CD14-positive monocyte (primary cell): ENCODE measurements around the gene PACSIN2. TPM values are rescaled to one million over a fixed set of nuclear protein-coding genes. Genes with fewer than 3 reads are reported as not detected.
A peak's percentile ranks its signal among the peaks of the same experiment; 100 is the strongest.

Experiments
- DNase-seq, 3 donors: peaks; one replicate each; pipeline ENCODE4 v3.0.0-alpha.2; 2011 to 2022
- H2AFZ ChIP-seq: 2 replicates; pipeline ENCODE4 v1.6.0; 2012; ENCODE audit warnings: mild to moderate bottlenecking, low read depth, low read length, inconsistent platforms; ENCODE audit not compliant: insufficient read depth, poor library complexity, severe bottlenecking
- H3K27ac ChIP-seq, 2 donors: 1 replicate in 1 of 2; 2 replicates in 1 of 2; pipeline ENCODE4 v1.5.1; 2012 to 2013; ENCODE audit warnings: low read length in 2 of 2, control low read depth in 1 of 2, inconsistent platforms in 1 of 2, low read depth in 1 of 2, mild to moderate bottlenecking in 1 of 2
- H3K27me3 ChIP-seq, 2 donors: one replicate each; pipeline versions ENCODE4 v1.6.0 to v1.6.1; 2011 to 2013; ENCODE audit warnings: low read length in 2 of 2; ENCODE audit not compliant: control insufficient read depth in 2 of 2, insufficient read depth in 2 of 2
- H3K36me3 ChIP-seq, 2 donors: replicated peaks in 1 of 2; 1 replicate in 1 of 2; 2 replicates in 1 of 2; pipeline versions ENCODE4 v1.5.1 to v1.6.1; 2012 to 2013; ENCODE audit warnings: low read length in 2 of 2, control low read depth in 1 of 2, inconsistent platforms in 1 of 2, mild to moderate bottlenecking in 1 of 2; ENCODE audit not compliant: insufficient read depth in 2 of 2, control insufficient read depth in 1 of 2
- H3K4me1 ChIP-seq, 2 donors: 1 replicate in 1 of 2; 2 replicates in 1 of 2; pipeline versions ENCODE4 v1.5.1 to v1.6.1; 2012 to 2013; ENCODE audit warnings: low read length in 2 of 2, control low read depth in 1 of 2, inconsistent platforms in 1 of 2, mild to moderate bottlenecking in 1 of 2, moderate library complexity in 1 of 2; ENCODE audit not compliant: insufficient read depth in 2 of 2, control insufficient read depth in 1 of 2
- H3K4me2 ChIP-seq: replicated peaks from 2 replicates; pipeline ENCODE3; 2012; ENCODE audit warnings: low read length, moderate library complexity, mild to moderate bottlenecking; ENCODE audit not compliant: poor library complexity, severe bottlenecking; ENCODE audit errors: extremely low read depth
- H3K4me3 ChIP-seq, 3 experiments: fragments of 200-600 bp in 1 of 3; sonication (generic) in 1 of 3; replicated peaks in 1 of 3; 1 replicate in 2 of 3; 2 replicates in 1 of 3; pipeline ENCODE4 v1.5.1; 2011 to 2013; ENCODE audit warnings: low read length in 3 of 3, mild to moderate bottlenecking in 3 of 3, control low read depth in 2 of 3, low read depth in 2 of 3, inconsistent platforms in 1 of 3, moderate library complexity in 1 of 3
- H3K79me2 ChIP-seq: 2 replicates; pipeline ENCODE4 v1.6.0; 2012; ENCODE audit warnings: mild to moderate bottlenecking, control low read depth, inconsistent platforms, low read length, moderate library complexity; ENCODE audit not compliant: insufficient read depth
- H3K9ac ChIP-seq: 2 replicates; pipeline ENCODE4 v1.6.0; 2017; ENCODE audit warnings: low read length, mild to moderate bottlenecking; ENCODE audit not compliant: insufficient read depth, poor library complexity, severe bottlenecking
- H3K9me3 ChIP-seq, 2 donors: replicated peaks in 1 of 2; 1 replicate in 1 of 2; 2 replicates in 1 of 2; pipeline versions ENCODE4 v1.5.1 to v1.6.1; 2012 to 2013; ENCODE audit warnings: low read length in 2 of 2, control low read depth in 1 of 2; ENCODE audit not compliant: control insufficient read depth in 1 of 2, insufficient read depth in 1 of 2
- H4K20me1 ChIP-seq: 2 replicates; pipeline ENCODE4 v1.6.0; 2012; ENCODE audit warnings: mild to moderate bottlenecking, low read length, control low read depth, moderate library complexity; ENCODE audit not compliant: insufficient read depth
- H3K27ac Mint-ChIP-seq, 7 donors: one replicate each; pipeline ENCODE4 v1.8.0; 2020; ENCODE audit warnings: mild to moderate bottlenecking in 7 of 7, mixed read lengths in 7 of 7, moderate library complexity in 6 of 7, inconsistent platforms in 2 of 7
- H3K27me3 Mint-ChIP-seq, 3 donors: one replicate each; pipeline ENCODE4 v1.8.0; 2021 to 2022; ENCODE audit warnings: low read depth in 3 of 3, mild to moderate bottlenecking in 3 of 3, mixed read lengths in 3 of 3, moderate library complexity in 3 of 3, inconsistent platforms in 1 of 3
- H3K36me3 Mint-ChIP-seq, 2 donors: one replicate each; pipeline ENCODE4 v1.8.0; 2020; ENCODE audit warnings: mixed read lengths in 2 of 2, inconsistent platforms in 1 of 2, mild to moderate bottlenecking in 1 of 2
- H3K4me1 Mint-ChIP-seq: one replicate; pipeline ENCODE4 v1.8.0; 2020; ENCODE audit warnings: mild to moderate bottlenecking, mixed read lengths
- H3K4me3 Mint-ChIP-seq, 2 donors: one replicate each; pipeline ENCODE4 v1.8.0; 2020; ENCODE audit warnings: mild to moderate bottlenecking in 2 of 2, mixed read lengths in 2 of 2, moderate library complexity in 1 of 2
- H3K9me3 Mint-ChIP-seq, 7 donors: one replicate each; pipeline ENCODE4 v1.8.0; 2020 to 2022; ENCODE audit warnings: mixed read lengths in 7 of 7, mild to moderate bottlenecking in 6 of 7, moderate library complexity in 6 of 7, inconsistent platforms in 2 of 7
- CTCF ChIP-seq: fragments of 200-600 bp; IDR thresholded peaks from one replicate; pipeline ENCODE4 v1.8.0; 2022; ENCODE audit warnings: antibody characterized with exemption, mild to moderate bottlenecking
- WGBS: methylation state at CpG from one replicate; pipeline ENCODE4 v1.1.5; 2013; ENCODE audit warnings: missing lambda C conversion rate; ENCODE audit not compliant: insufficient coverage; 5-methylcytosine and 5-hydroxymethylcytosine counted together
- intact Hi-C, 2 donors: fragments of 100-400 bp; cut with micrococcal nuclease; formaldehyde crosslinking; loops; one replicate each; pipeline versions ENCODE4 v1.15.0 to v1.15.1; 2023
- polyA plus RNA-seq, 3 donors: library from polyadenylated mRNA; depleted of rRNA in 1 of 3; unstranded in 2 of 3; stranded (reverse) in 1 of 3; fragments of 300-500 nt in 2 of 3; fragments of >200 nt in 1 of 3; fragmentation: Illumina TruSeq in 2 of 3; gene quantifications; 1 replicate in 2 of 3; 2 replicates in 1 of 3; pipeline ENCODE4 v1.2.3, GENCODE V29; 2012 to 2021

Gene PACSIN2
- polyA plus RNA-seq, 3 donors = 31.2 to 45.7 (median 40.2) TPM

DNA sequence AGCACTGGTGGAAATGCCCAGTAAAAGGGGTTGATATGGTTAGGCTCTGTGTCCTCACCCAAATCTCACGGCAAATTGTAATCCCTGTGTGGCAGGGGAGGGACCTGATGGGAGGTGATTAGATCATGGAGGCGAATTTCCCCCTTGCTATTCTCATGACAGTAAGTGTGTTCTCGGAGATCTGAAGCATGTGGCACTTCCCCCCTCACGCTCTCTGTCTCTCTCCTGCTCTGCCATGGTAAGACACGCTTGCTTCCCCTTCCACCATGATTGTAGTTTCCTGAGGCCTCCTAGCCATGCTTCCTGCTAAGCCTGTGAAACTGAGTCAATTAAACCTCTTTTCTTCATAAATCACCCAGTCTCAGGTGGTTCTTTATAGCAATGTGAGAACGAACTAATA is 37.4 kb downstream of the PACSIN2 start:
- no peaks in the 10 kb centered on the region for H3K27me3 ChIP-seq
- H3K36me3 ChIP-seq = no peaks in the 10 kb centered on the region
- H3K9me3 Mint-ChIP-seq = no peaks in the 10 kb centered on the region
- WGBS = 0% methylated on average over 2 of the region's 6 CpGs
- intact Hi-C loops = loop anchor here in 1 of 2 donors (5.0 kb wide), 2 partner anchors 35 to 85 kb away; no protein-coding TSS in a partner anchor
- TF ChIP-seq CTCF = no peak
- peaks cover 0 to 2% (median 0%) of the 10 kb centered on the region in 3 donors for H3K27me3 Mint-ChIP-seq
- H3K9me3 ChIP-seq = no peaks in the 10 kb centered on the region
- no peaks in the 10 kb centered on the region for H3K36me3 Mint-ChIP-seq
- peaks cover 43 to 49% of the 10 kb centered on the region in 2 donors for H3K4me1 ChIP-seq
- H3K27ac Mint-ChIP-seq = peak overlapping the region; percentile 61 to 86 (median 81)
- H3K4me1 Mint-ChIP-seq = peaks cover 49% of the 10 kb centered on the region
- peaks cover 75% of the 10 kb centered on the region for H4K20me1 ChIP-seq
- H3K4me3 Mint-ChIP-seq = peak overlapping the region in 1 of 2 donors; percentile 59
- peak; percentile 69 to 88 (median 77) for DNase-seq
- peak overlapping the region; percentile 50 for H3K4me2 ChIP-seq
- H3K4me3 ChIP-seq = peak overlapping the region in 1 of 3 experiments; percentile 23
- H3K79me2 ChIP-seq = peaks cover 68% of the 10 kb centered on the region
- peak overlapping the region in 1 of 2 donors; percentile 64 for H3K27ac ChIP-seq
- H2AFZ ChIP-seq = no peak overlapping the region
- H3K9ac ChIP-seq = no peak overlapping the region

DNA sequence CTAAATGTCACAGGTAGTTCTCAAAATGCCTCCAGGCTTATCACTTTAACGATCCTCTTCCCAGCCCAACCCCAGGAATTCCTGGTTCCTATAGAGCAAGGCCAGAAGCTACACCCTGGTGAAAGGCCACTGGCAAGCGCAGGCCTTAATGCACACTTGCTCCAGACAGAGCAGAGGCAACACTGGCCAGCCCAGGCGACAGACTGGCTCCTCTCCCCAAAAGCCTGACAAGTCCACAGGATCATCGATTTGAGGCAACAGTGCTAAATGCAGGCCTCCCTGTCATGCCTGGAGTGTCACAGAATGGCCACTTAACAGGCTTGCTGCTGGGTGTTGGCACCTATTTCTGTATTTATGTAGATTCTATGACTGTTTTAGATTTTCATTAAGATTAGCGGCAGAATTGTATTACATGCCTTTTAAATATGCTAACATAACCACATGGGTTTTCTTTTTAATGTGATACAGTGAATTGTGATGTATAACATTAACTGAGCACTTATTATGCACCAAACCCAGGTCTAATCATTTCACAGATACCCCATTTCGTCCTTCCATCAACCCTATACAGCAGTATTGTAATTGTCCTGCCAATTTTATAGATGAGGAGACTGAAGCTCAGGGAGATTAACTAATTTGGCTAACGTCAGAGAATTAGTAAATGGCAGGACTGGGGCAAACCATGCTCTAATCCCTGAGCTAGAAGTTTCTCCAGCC is 38.6 kb downstream of the PACSIN2 start:
- TF ChIP-seq CTCF = no peak

More for the DNA sequence above, 38.6 kb downstream of the PACSIN2 start:
- H3K4me3 ChIP-seq = no peak overlapping the region
- peak overlapping the region in 1 of 7 donors; percentile 48 for H3K27ac Mint-ChIP-seq
- peaks cover 0 to 2% (median 0%) of the 10 kb centered on the region in 3 donors for H3K27me3 Mint-ChIP-seq
- 69% methylated on average over 4 of the region's 7 CpGs for WGBS
- peaks cover 56% of the 10 kb centered on the region for H3K4me1 Mint-ChIP-seq
- H3K79me2 ChIP-seq = peaks cover 77% of the 10 kb centered on the region
- H3K4me2 ChIP-seq = no peak overlapping the region
- no peaks in the 10 kb centered on the region for H3K36me3 ChIP-seq
- H4K20me1 ChIP-seq = peaks cover 76% of the 10 kb centered on the region
- H3K27ac ChIP-seq = no peak overlapping the region
- no peak for DNase-seq
- H3K9me3 Mint-ChIP-seq = peaks cover 0 to under 1% (median 0%) of the 10 kb centered on the region in 7 donors
- no peaks in the 10 kb centered on the region for H3K9me3 ChIP-seq
- H3K36me3 Mint-ChIP-seq = peaks cover 1 to 4% of the 10 kb centered on the region in 2 donors
- no peak overlapping the region for H3K4me3 Mint-ChIP-seq
- intact Hi-C loops = loop anchor here in 1 of 2 donors (5.0 kb wide), 2 partner anchors 36 to 84 kb away; no protein-coding TSS in a partner anchor
- H3K4me1 ChIP-seq = peaks cover 46 to 52% of the 10 kb centered on the region in 2 donors
- H3K9ac ChIP-seq = no peak overlapping the region
- no peaks in the 10 kb centered on the region for H3K27me3 ChIP-seq
- H2AFZ ChIP-seq = no peak overlapping the region
